Stomach (tissue), 4 donors: ENCODE measurements around the gene LAMP1.

Experiments used
- POLR2A ChIP-seq, 4 donors: fragments of 450-650 bp; IDR thresholded peaks; one replicate each; pipeline ENCODE4 v1.6.1; 2016; ENCODE audit warnings: antibody characterized with exemption in 4 of 4, control low read depth in 2 of 4, mild to moderate bottlenecking in 1 of 4, moderate library complexity in 1 of 4
- POLR2AphosphoS5 ChIP-seq, 3 donors: sonication (generic); formaldehyde crosslinking; IDR thresholded peaks; one replicate each; pipeline ENCODE4 v1.6.1; 2016; ENCODE audit warnings: antibody characterized with exemption in 3 of 3
- TF ChIP-seq, protein P1 (sequence below), 7 experiments: fragments of 450-650 bp in 4 of 7; fragments of 200-600 bp in 3 of 7; sonication (generic) in 3 of 7; IDR thresholded peaks; one replicate each; pipeline ENCODE4 v1.5.1; 2016 to 2019; ENCODE audit warnings: antibody characterized with exemption in 7 of 7, control low read depth in 2 of 7, mild to moderate bottlenecking in 1 of 7

DNA sequence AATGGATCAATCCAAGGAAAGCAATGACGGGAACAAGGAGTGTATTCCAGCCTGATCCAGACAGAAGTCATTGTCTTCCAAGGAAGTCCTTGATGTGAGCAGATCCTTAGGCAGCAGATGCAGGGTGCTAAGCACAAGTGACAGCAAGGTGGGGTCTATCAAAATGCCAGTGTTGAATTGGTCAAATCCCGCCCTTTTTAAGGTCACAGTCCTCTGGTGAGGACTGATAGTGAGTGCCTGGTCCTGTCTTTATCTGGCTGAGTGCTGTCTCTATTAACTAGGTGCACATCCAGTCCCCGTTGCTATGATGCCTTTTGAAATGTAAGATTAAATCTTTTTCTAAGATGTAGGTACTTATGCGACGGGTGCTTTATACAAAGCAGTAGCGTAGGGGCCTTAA, 1.3 kb upstream of the LAMP1 start:
- TF ChIP-seq, protein P1, sequence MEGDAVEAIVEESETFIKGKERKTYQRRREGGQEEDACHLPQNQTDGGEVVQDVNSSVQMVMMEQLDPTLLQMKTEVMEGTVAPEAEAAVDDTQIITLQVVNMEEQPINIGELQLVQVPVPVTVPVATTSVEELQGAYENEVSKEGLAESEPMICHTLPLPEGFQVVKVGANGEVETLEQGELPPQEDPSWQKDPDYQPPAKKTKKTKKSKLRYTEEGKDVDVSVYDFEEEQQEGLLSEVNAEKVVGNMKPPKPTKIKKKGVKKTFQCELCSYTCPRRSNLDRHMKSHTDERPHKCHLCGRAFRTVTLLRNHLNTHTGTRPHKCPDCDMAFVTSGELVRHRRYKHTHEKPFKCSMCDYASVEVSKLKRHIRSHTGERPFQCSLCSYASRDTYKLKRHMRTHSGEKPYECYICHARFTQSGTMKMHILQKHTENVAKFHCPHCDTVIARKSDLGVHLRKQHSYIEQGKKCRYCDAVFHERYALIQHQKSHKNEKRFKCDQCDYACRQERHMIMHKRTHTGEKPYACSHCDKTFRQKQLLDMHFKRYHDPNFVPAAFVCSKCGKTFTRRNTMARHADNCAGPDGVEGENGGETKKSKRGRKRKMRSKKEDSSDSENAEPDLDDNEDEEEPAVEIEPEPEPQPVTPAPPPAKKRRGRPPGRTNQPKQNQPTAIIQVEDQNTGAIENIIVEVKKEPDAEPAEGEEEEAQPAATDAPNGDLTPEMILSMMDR (IDR thresholded peaks at IDR 0.05) = no peak
- TF ChIP-seq POLR2AphosphoS5 (IDR thresholded peaks at IDR 0.05) = no peak
- no peak for TF ChIP-seq POLR2A (IDR thresholded peaks at IDR 0.05)
